DOHH2 (cell line): ENCODE data around the gene CTBP1.
A peak's percentile ranks its signal among the peaks of the same experiment; 100 is the strongest.

Source experiments
- H3F3A ChIP-seq: fragments of 200-600 bp; sonication (generic), shearing (Covaris generic); 2 replicates; pipeline ENCODE4 v1.6.0; 2016; ENCODE audit warnings: antibody characterized with exemption, mild to moderate bottlenecking; ENCODE audit not compliant: control insufficient read depth, insufficient read depth
- H3K27ac ChIP-seq: fragments of 200-600 bp; sonication (generic); 2 replicates; pipeline ENCODE4 v1.5.1; 2014; ENCODE audit warnings: low read depth, mild to moderate bottlenecking, low read length, moderate library complexity
- H3K27me3 ChIP-seq: fragments of 200-600 bp; sonication (generic); 2 replicates; pipeline ENCODE4 v1.6.1; 2014; ENCODE audit warnings: mild to moderate bottlenecking, low read length, mixed read lengths; ENCODE audit not compliant: control insufficient read depth
- H3K36me3 ChIP-seq: fragments of 200-600 bp; sonication (generic); 2 replicates; pipeline ENCODE4 v1.6.1; 2014; ENCODE audit warnings: mild to moderate bottlenecking, low read length, moderate library complexity, mixed read lengths; ENCODE audit not compliant: control insufficient read depth
- H3K4me1 ChIP-seq: fragments of 200-600 bp; sonication (generic); 2 replicates; pipeline ENCODE4 v1.6.1; 2014; ENCODE audit warnings: mild to moderate bottlenecking, low read length, mixed read lengths; ENCODE audit not compliant: control insufficient read depth
- H3K4me2 ChIP-seq: fragments of 200-600 bp; sonication (generic); 2 replicates; pipeline ENCODE4 v1.6.0; 2014; ENCODE audit warnings: mild to moderate bottlenecking, low read length, moderate library complexity
- H3K4me3 ChIP-seq: fragments of 200-600 bp; sonication (generic); 2 replicates; pipeline ENCODE4 v1.5.1; 2014; ENCODE audit warnings: mild to moderate bottlenecking, low read length, mixed read lengths
- H3K79me2 ChIP-seq: fragments of 200-600 bp; sonication (generic); 2 replicates; pipeline ENCODE4 v1.6.1; 2014; ENCODE audit warnings: mild to moderate bottlenecking, low read length, mixed read lengths; ENCODE audit not compliant: control insufficient read depth
- H3K9me2 ChIP-seq: fragments of 200-600 bp; sonication (generic); replicated peaks from 2 replicates; pipeline ENCODE4 v1.6.1; 2014; ENCODE audit warnings: mild to moderate bottlenecking, low read length, mixed read lengths; ENCODE audit not compliant: control insufficient read depth
- H3K9me3 ChIP-seq: fragments of 200-600 bp; sonication (generic); 2 replicates; pipeline ENCODE4 v1.6.1; 2014; ENCODE audit warnings: antibody characterized with exemption, low read length, mixed read lengths; ENCODE audit not compliant: control insufficient read depth, insufficient read depth
- H4K20me1 ChIP-seq: fragments of 200-600 bp; sonication (generic); 2 replicates; pipeline ENCODE4 v1.6.0; 2014; ENCODE audit warnings: low read depth, mild to moderate bottlenecking, antibody characterized with exemption, low read length, moderate library complexity; ENCODE audit not compliant: control insufficient read depth, insufficient read depth
- EZH2phosphoT487 ChIP-seq: fragments of 200-600 bp; sonication (generic); IDR thresholded peaks from 2 replicates; pipeline ENCODE4 v1.6.1; 2017; ENCODE audit warnings: borderline replicate concordance, mild to moderate bottlenecking, antibody characterized with exemption, low read length, moderate library complexity, mixed read lengths
- TF ChIP-seq, protein P1 (sequence below): fragments of 200-600 bp; sonication (generic); IDR thresholded peaks from one replicate; pipeline ENCODE4 v1.5.1; 2014; ENCODE audit warnings: antibody characterized with exemption, mild to moderate bottlenecking, low read depth, low read length; ENCODE audit not compliant: poor library complexity, severe bottlenecking

Gene CTBP1

DNA sequence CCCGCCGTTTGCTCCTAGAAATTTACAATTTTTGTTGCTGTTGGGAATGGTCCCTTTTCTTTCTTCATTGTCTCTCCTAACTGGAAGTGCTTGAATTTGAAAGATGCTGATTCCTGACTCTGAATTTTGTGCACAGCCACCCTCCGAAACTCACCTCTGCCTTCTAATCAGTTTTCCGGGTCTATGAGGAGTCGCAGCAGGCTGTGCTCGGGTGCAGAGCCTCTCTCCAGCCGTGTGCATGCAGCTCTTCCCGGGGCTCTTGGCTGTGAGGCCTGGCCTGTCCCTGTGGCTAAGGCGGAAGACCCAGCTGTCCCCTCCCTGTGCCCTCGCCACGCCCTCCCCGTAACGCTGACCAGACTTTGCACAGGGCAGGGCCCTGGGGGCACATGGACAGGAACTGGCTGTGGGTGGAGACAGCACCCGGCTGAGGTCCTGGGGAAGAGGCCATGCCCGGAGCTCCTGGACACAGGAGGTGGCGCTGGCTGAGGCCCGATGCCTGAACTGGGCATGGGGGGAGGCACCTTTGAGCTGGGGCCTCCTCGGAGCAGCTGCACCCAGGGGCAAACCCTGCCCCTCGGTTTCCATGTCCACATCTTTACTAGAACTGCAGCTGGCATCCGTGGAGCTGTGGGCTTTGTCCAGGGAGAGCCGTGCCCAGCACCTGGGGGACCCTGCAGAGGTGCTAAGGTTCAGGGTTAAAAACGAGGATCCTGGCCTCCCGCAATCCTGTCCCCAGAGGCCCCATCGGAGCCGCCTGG, 43.9 kb downstream of the CTBP1 start:
- Histone ChIP-seq H3K4me1 (peaks cover 56% of the 10 kb centered on the region), H3K4me3 (no peak overlapping the region), H3K9me3 (no peaks in the 10 kb centered on the region), H4K20me1 (no peaks in the 10 kb centered on the region), H3K27ac (no peak overlapping the region), H3K9me2 (no peaks in the 10 kb centered on the region), H3K4me2 (no peak overlapping the region), H3K27me3 (no peaks in the 10 kb centered on the region), H3F3A (peaks cover 25% of the 10 kb centered on the region), H3K36me3 (peaks cover 55% of the 10 kb centered on the region), H3K79me2 (peaks cover 13% of the 10 kb centered on the region)
- TF ChIP-seq, protein P1, sequence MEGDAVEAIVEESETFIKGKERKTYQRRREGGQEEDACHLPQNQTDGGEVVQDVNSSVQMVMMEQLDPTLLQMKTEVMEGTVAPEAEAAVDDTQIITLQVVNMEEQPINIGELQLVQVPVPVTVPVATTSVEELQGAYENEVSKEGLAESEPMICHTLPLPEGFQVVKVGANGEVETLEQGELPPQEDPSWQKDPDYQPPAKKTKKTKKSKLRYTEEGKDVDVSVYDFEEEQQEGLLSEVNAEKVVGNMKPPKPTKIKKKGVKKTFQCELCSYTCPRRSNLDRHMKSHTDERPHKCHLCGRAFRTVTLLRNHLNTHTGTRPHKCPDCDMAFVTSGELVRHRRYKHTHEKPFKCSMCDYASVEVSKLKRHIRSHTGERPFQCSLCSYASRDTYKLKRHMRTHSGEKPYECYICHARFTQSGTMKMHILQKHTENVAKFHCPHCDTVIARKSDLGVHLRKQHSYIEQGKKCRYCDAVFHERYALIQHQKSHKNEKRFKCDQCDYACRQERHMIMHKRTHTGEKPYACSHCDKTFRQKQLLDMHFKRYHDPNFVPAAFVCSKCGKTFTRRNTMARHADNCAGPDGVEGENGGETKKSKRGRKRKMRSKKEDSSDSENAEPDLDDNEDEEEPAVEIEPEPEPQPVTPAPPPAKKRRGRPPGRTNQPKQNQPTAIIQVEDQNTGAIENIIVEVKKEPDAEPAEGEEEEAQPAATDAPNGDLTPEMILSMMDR = no peak

DNA sequence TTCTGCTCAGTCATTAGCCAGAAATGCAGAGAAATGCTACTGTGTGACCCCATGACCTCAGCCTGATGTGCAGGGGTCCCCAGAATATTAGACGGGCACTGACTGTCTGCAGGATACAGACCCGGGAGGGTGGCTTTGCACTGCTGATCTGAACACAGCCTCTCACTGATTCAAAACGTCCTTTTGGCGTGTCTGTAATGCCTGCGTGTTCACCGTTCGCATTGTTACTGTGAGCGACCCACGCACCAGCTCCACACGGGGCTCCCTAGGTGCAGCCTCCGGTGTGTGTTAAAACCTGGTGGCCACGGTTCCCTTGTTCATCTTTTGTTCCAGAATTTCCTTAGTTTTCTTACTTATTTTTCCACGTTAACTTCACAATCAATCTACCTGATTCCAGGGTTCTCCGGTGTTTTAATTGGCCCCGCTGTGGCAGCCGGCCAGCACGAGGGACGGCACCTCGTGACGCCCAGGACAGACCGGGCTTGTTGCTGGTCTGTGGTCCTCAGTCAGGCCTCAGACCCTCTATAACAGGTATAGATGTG, 44.6 kb downstream of the CTBP1 start:
- H4K20me1 ChIP-seq = no peaks in the 10 kb centered on the region
- peak overlapping the region; percentile 69 for H3K4me2 ChIP-seq
- peak overlapping the region; percentile 91 for H3K27ac ChIP-seq
- H3K79me2 ChIP-seq = peaks cover 20% of the 10 kb centered on the region
- peaks cover 25% of the 10 kb centered on the region for H3F3A ChIP-seq
- H3K9me2 ChIP-seq = no peaks in the 10 kb centered on the region
- no peak overlapping the region for H3K4me3 ChIP-seq
- peaks cover 55% of the 10 kb centered on the region for H3K36me3 ChIP-seq
- H3K9me3 ChIP-seq = no peaks in the 10 kb centered on the region
- TF ChIP-seq, protein P1 = no peak
- TF ChIP-seq EZH2phosphoT487 = no peak
- no peaks in the 10 kb centered on the region for H3K27me3 ChIP-seq
- H3K4me1 ChIP-seq = peaks cover 62% of the 10 kb centered on the region

DNA sequence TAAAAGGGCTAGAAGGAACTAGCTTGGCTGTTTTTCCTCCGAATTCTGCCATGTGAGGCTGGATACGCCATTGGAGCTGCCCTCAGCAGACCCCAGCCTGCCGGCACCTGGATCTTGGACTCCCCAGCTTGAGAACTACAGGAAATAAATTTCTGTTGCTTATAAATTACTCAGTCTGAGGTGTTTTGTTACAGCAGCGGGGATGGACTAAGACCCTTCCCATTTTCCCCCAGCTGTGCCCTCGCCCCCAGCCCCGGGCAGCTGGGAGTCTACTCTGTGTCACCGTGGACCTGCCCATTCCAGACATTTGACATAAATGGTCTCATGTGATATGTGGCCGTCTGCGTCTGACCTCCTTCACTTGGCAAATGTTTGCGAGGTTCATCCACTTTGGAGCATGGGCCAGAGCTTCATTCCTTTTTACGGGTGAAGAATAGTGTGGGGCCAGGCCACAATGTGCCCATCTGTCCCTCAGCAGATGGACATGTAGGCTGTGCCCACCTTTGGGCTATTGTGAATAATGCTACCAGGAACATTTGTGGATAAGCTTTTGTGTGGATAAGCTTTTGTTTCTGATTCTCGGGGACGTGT, 45.8 kb downstream of the CTBP1 start:
- Histone ChIP-seq H3K9me2 (no peaks in the 10 kb centered on the region), H3K9me3 (no peaks in the 10 kb centered on the region), H3K4me2 (peak overlapping the region; percentile 69), H3K36me3 (peaks cover 55% of the 10 kb centered on the region), H3K27ac (peak overlapping the region; percentile 91), H3K4me3 (peak overlapping the region; percentile 84), H3F3A (peaks cover 28% of the 10 kb centered on the region), H3K4me1 (peaks cover 63% of the 10 kb centered on the region), H3K79me2 (peaks cover 30% of the 10 kb centered on the region), H4K20me1 (no peaks in the 10 kb centered on the region), H3K27me3 (no peaks in the 10 kb centered on the region)
- TF ChIP-seq, protein P1 = no peak
- TF ChIP-seq EZH2phosphoT487 = no peak
